Left renal cortex interstitium (tissue), 4 donors: ENCODE results near the gene CXCL16. TPM values are rescaled to one million over a fixed set of nuclear protein-coding genes. Genes with fewer than 3 reads are reported as not detected.

ENCODE experiments used
- DNase-seq, 4 donors: peaks; one replicate each; pipeline ENCODE4 v3.0.0-alpha.2; 2013; ENCODE audit warnings: low read depth in 4 of 4, low spot score in 2 of 4, missing footprints in 1 of 4
- polyA plus RNA-seq, 4 donors: library from polyadenylated mRNA; unstranded; fragments of 120-200 nt; gene quantifications; one replicate each; pipeline ENCODE4 v1.2.1, GENCODE V29; 2013; ENCODE audit not compliant: insufficient read length in 4 of 4

The CXCL16 gene
- polyA plus RNA-seq, result 10 to 100 TPM; 11.3 to 14.1 (median 12.2) TPM

GRCh38 chr17:4739122-4740024 is at the start of gene CXCL16, which contains the start of gene ZMYND15:
TSS of gene CXCL16 (minus strand) at chr17:4739928. CDS start at chr17:4739339, 589 bp downstream.
TSS of gene ZMYND15 (plus strand) at chr17:4739833. CDS start at chr17:4740549, 716 bp downstream.
- no peak for DNase-seq

DNA sequence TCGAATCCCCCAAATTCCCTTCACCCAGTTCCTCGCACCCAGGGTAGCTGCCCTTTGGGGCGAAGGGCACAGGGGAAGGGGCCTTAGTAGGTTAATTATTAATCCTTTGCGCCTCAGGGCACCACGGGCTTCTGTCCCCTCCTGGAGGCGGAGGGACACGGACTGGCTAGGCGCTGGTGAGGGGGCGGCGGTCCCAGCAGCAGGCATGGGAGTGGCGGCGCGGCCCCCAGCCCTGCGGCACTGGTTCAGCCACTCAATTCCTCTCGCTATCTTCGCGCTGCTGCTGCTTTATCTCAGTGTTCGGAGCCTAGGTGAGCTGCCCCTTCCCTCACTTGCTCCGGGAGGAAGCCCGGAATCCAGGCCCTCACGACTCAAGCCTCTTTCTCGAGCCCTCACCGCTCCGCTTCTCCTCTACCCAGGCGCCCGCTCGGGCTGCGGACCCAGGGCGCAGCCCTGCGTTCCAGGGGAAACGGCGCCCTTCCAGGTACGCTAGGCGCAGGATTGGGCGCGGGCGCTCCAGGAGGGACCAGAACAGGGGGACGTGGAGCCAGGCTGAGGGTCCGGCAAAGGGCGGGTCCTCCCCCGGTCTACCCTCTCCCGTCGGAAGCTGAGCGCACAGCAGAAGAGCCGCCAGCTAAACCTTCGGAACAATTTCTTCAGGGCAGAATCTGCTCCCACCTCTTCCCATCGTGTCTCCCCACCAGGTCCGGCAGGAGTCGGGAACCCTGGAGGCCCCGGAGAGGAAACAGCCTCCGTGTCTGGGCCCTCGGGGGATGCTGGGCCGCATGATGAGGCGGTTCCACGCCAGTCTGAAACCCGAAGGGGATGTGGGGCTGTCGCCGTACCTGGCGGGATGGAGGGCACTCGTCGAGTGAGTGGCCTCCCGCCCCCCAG is 49.3 kb upstream of the CXCL16 start, which contains the start of gene GLTPD2:
Gene GLTPD2, plus strand, starts transcription at position 158 of the 894 bp plus-strand sequence. Its CDS starts 48 bp downstream, at position 206.
- DNase-seq, result no peak

DNA sequence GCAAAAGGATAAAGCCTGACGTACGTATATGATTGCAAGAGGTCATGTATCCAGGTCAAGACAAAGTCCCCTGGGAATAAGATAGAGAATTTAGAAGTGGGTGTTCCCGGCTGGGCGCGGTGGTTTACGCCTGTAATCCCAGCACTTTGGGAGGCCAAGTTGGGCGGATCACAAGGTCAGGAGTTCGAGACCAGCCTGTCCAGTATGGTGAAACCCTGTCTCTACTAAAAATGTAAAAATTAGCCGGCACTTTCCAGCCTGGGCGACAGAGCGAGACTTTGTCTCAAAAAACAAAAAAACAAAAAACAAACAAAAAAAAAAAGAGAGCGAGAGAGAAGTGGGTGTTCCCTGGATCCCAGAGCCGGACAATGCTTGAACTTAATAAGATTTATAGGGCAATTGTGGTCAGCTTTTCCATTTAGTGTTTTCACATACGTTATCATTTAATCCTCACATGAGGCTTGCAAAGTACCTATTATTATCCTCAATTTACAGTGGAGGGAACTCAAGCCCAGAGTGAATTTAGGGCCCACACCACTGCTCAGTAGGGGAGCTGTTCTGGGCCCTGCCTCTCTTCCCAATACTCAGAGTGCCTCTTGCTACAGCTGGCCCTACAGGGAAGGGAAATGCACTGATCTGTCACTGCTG is 48.6 kb upstream of the CXCL16 start:
- DNase-seq, result no peak

DNA sequence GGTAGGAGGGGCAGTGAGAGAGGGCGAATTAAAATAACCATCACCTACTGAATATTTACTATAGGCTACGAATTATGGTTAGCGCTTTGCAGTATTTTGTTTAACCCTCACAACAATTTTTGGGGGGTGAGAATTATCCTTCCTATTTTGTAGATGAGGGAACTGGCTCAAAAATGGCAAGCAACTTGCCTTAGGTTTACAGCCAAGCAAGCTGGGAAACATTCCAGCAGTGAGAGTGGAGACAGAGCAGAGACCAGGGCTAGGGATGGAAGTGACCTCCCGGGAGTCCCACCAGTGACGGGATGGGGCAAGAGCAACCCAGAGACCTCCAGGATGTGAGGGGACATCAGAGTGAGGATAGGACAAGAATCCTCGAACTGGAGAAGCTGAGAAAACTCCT is 46.8 kb upstream of the CXCL16 start:
- DNase-seq, result no peak

DNA sequence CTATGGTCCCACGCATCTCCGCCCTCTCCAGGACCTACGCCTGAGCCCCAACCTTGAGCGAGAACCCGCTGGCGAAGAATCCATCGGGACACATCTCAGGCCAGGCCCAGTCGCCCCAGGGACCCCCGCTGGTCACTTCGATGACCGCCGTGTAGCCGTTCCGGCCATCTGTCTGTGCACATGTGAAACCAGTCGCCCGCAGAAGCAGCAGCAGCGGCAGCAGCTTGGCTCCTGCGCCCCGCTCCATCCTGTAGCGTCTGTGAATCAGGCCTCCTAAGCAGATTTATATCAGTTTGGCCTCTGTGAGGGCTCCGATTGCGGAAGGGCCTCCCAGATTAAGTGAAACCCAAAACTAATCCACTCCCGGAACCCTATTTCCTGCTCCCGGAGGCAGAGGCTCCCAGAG is 46.4 kb upstream of the CXCL16 start, which contains the start of gene VMO1:
Gene VMO1, minus strand, starts transcription at position 259 of the 406 bp plus-strand sequence. Its CDS starts 12 bp downstream, at position 247.
- DNase-seq, result no peak

DNA sequence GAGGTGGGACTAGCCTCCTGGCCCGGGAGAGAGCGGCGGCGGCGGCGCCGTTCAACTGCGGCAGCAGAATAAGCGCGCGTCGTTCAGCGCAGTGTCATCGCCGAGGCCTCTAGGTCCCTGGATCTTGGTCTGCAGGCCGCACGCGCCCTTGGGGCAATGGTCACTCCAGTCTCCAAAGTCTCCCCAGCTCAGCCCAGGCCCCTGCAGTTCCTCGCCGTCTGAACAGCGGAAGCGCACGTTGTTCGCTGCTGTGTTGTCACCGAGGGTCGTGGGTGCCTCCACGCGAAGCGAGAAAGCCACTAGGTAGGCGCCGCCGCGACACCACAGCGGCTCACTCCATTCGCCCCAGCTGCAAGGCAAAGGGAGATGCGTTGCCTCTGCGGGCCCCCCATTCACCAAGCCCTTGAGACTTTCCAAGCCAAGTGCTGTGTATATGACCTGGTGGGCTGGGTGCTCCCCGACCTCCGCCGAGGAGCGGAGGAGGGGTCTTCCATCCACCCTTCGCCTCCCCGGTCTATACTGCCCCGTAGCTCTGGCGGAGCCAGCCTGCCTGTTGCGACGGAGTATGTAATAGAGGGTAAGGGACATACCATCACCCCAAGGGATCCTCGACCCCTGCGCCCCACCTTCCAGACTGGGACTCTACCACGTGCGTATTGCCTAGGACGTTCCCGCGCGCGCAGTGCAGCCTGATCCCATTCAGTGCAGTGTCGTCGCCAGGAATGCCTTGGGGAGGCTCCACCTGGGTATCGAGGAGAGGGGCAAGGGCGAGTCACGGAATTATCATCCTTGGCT is 45.8 kb upstream of the CXCL16 start:
- no peak for DNase-seq

DNA sequence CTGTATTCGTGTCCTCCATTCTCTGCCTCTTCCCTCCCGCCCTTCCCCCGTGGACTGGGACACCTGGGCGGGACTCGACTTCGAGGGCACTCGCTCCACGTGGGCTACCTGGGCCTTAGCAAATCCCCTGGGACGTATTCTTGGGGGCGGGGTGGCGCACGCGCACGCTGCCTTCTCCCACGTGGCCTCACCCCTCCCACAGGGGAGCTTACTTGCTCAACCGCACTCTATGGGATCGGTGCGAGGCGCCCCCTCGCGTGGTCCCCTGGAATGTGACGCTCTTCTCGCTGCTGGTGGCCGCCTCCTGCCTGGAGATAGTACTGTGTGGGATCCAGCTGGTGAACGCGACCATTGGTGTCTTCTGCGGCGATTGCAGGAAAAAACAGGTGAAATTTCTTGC is 42.9 kb upstream of the CXCL16 start:
- no peak for DNase-seq

GRCh38 chr17:4780325-4780955 is 40.7 kb upstream of the CXCL16 start:
- no peak for DNase-seq

DNA sequence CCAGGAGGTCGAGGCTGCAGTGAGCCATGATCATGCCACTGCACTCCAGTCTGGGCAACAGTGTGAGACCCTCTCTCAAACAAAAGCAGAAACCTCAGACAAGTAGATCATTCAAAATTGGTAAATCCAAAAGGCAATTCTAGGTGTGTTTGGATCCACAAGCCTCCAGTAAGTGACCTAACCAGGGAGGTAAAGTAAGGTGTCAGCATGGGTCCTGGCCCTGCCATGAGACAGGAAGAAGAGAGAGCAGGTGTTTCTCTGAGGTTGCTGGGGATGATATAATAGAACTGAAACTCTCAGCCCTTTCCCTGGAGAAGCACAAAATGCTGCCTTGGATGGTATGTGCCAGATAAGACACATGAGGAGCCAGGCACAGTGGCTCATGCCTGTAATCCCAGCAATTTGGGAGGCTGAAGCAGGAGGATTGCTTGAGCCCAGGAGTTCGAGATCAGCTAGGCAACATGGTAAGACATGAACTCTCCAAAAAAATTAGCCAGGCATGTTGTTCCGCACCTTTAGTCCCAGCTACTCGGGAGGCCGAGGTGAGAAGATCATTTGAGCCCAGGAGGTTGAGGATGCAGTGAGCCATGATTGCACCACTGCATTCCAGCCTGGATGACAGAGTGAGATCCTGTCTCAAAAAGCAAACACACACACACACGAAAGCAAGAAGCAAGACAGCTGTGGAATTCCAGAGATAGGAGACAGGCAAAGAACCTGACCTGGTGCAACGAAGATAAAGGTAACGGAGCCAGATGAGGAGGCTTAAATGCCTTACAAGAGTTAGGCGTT is 38.4 kb upstream of the CXCL16 start:
- no peak for DNase-seq

- no peak for DNase-seq
Measured at GRCh38 chr17:4772235-4772613, 32.5 kb upstream of the CXCL16 start.

DNA sequence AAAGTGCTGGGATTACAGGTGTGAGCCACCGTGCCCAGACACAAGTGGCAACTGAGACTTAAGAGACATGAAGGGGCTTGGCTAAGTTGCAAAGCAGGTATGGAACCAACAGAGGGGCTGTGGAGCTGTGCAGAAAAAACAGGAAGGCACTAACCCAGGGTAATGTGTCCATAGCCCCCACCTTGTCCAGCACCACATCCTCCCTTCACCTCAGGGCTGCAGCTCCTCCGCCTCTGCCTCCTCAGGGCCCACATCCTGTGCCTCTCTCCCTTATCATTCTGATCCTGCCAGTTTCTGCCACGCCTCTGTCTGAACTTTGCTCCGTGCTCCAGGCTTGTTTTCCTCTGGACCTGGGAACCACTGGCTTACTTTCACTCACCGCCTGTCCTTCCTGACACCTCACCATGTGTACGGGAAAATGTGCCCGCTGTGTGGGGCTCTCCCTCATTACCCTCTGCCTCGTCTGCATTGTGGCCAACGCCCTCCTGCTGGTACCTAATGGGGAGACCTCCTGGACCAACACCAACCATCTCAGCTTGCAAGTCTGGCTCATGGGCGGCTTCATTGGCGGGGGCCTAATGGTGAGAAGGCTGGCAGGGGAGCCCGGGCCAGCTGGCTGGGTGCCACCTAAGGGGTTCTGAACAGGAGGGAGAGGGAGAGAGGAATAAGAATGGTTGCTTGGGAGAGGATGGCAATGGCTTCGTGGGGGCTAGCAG is 31.9 kb upstream of the CXCL16 start, which contains the start of gene TM4SF5:
Gene TM4SF5, plus strand, starts transcription at position 368 of the 716 bp plus-strand sequence. Its CDS starts 37 bp downstream, at position 405.
- no peak for DNase-seq

- DNase-seq, result no peak
Measured at GRCh38 chr17:4769628-4770027, 29.9 kb upstream of the CXCL16 start.

GRCh38 chr17:4768298-4768697 is 28.6 kb upstream of the CXCL16 start:
- DNase-seq, result no peak

DNA sequence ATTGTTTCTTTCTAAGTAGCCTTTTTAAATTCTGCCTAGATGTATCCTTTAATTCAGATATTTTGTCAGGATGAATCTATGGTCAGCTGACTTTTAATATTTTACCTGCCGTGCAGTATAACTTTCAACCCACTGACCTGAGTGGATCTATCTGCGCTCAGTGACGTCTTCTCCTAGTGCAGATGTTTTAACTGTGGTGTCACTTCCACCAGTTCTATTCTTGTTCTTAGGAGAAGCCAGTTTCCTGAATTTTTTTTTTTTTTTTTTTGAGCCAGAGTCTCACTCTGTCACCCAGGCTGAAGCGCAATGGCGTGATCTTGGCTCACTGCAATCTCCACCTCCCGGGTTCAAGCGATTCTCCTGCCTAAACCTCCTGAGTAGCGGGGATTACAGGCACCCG is 27.0 kb upstream of the CXCL16 start:
- no peak for DNase-seq

GRCh38 chr17:4766201-4766600 is 26.5 kb upstream of the CXCL16 start:
- DNase-seq, result no peak

DNA sequence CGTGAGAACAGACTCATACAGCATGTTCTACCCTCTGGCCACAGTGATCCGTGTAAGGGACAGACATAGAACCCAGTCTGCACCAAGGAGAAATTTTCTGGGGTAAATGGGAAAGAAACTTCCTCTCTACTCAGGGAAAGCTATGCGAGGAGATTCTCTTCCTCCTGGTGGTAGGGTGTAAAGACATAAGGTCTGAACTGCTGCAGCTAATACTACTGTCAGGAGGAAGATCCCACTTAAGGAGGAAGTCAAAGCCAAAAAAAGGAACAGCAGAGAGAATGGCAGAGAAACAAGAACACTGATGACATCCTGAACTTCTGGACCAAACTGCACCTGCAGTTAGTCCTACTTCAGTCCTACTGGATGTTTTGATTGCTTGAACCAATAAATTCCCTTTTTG is 24.9 kb upstream of the CXCL16 start:
- DNase-seq, result no peak

GRCh38 chr17:4759776-4760236 is 20.1 kb upstream of the CXCL16 start:
- DNase-seq, result no peak

GRCh38 chr17:4753392-4753791 is 13.7 kb upstream of the CXCL16 start:
- DNase-seq, result no peak
